Psoas muscle (tissue), 8 donors: ENCODE data around the gene NBL1. TPM values are rescaled to one million over a fixed set of nuclear protein-coding genes. Genes with fewer than 3 reads are reported as not detected.

Experiments used
- ATAC-seq, 4 donors: fragments of 200-7000 bp; cut with Tn5 transposase; one replicate each; pipeline ENCODE4 v1.9.1; 2020; ENCODE audit warnings: moderate library complexity in 3 of 4, mild to moderate bottlenecking in 2 of 4
- DNase-seq, 2 donors: peaks; one replicate each; pipeline ENCODE4 v3.0.0-alpha.2; 2020
- H3K27ac ChIP-seq: fragments of 200-600 bp; one replicate; pipeline ENCODE4 v1.8.0; 2022
- H3K27me3 ChIP-seq, 3 donors: fragments of 200-600 bp in 1 of 3; one replicate each; pipeline versions ENCODE4 v1.6.1 to v1.8.0; 2013 to 2022; ENCODE audit warnings: low read length in 2 of 3, mild to moderate bottlenecking in 2 of 3, moderate library complexity in 1 of 3; ENCODE audit not compliant: insufficient read depth in 3 of 3
- H3K36me3 ChIP-seq, 2 donors: fragments of 200-600 bp in 1 of 2; one replicate each; pipeline versions ENCODE4 v1.6.1 to v1.8.0; 2013 to 2022; ENCODE audit warnings: low read depth in 1 of 2, mild to moderate bottlenecking in 1 of 2, moderate library complexity in 1 of 2; ENCODE audit not compliant: insufficient read depth in 1 of 2
- H3K4me1 ChIP-seq: fragments of 200-600 bp; one replicate; pipeline ENCODE4 v1.8.0; 2022
- H3K4me3 ChIP-seq: fragments of 200-600 bp; one replicate; pipeline ENCODE4 v1.8.0; 2022; ENCODE audit warnings: mild to moderate bottlenecking
- H3K9me3 ChIP-seq: fragments of 200-600 bp; one replicate; pipeline ENCODE4 v1.8.0; 2022
- WGBS, 3 donors: extraction: QIAGEN DNeasy Blood & Tissue Kit; methylation state at CpG; one replicate each; pipeline versions ENCODE4 v1.1.6 to v1.1.7; 2013; 5-methylcytosine and 5-hydroxymethylcytosine counted together
- intact Hi-C, 2 donors: fragments of 100-400 bp; cut with DNase I; formaldehyde crosslinking; loops; one replicate each; pipeline versions ENCODE4 v1.11.0 to v1.14.2; 2022
- polyA plus RNA-seq, 3 donors: library from polyadenylated mRNA; stranded (reverse); fragments of 200-250 nt; gene quantifications; one replicate each; pipeline ENCODE4 v1.2.3, GENCODE V29; 2013
- total RNA-seq, 4 donors: library from RNA; stranded (reverse); fragmentation: NEBNext Ultra II Directional in 2 of 4; extraction: Animal tissue kit (Norgen Biotek cat#: 25700) in 2 of 4; gene quantifications; one replicate each; pipeline versions ENCODE4 v1.2.1 to v1.2.4, GENCODE V29; 2021 to 2023
- TF ChIP-seq, protein P1 (sequence below): fragments of 200-600 bp; IDR thresholded peaks from one replicate; pipeline ENCODE4 v1.8.0; 2022; ENCODE audit warnings: antibody characterized with exemption
- donor health status: healthy with polysubstance abuse.
- donor health status: DM: no; HTN: no; CAD: no; lungs with moderate emphysema.
- donor health status: Bipolar disorder and iron deficiency.
- donor health status: healthy.
- donor health status: DM: yes; HTN: yes; CAD: no.
- donor health status: DM: no; HTN: no; CAD: no.
- donor health status: DM: no; HTN: no; CAD: no.
- donor health status: DM: yes; HTN: yes; CAD: no.

NBL1 gene
- total and polyA plus RNA-seq, 7 donors = 11.8 to 22.8 (median 13.0) TPM

DNA sequence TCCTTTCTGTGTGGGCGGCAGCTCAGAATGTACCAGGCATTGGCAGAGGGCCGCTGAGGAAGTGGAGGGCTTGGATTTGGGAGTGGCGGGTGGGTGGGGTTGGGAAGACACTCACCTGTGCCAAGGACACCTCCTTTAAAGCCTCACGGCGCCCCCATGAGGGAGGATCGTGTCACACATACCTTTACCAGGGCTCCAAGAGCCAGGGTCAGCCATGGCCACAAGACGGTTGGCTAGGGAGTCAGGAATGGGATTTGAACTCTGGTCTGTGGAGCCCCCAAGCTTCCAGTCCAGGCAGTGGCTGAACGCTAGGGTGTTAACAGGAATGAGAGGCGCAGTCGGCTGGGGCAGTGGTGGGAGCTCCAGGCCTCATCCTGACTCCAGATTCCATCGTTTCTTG is 4.6 kb downstream of the NBL1 start:
- WGBS, 3 donors = 34 to 58% (median 54%) methylated on average over 11 of the region's 11 CpGs
- H3K4me3 ChIP-seq = no peak overlapping the region
- TF ChIP-seq, protein P1, sequence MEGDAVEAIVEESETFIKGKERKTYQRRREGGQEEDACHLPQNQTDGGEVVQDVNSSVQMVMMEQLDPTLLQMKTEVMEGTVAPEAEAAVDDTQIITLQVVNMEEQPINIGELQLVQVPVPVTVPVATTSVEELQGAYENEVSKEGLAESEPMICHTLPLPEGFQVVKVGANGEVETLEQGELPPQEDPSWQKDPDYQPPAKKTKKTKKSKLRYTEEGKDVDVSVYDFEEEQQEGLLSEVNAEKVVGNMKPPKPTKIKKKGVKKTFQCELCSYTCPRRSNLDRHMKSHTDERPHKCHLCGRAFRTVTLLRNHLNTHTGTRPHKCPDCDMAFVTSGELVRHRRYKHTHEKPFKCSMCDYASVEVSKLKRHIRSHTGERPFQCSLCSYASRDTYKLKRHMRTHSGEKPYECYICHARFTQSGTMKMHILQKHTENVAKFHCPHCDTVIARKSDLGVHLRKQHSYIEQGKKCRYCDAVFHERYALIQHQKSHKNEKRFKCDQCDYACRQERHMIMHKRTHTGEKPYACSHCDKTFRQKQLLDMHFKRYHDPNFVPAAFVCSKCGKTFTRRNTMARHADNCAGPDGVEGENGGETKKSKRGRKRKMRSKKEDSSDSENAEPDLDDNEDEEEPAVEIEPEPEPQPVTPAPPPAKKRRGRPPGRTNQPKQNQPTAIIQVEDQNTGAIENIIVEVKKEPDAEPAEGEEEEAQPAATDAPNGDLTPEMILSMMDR = no peak
- H3K27me3 ChIP-seq = peaks cover 0 to 8% (median 5%) of the 10 kb centered on the region in 3 donors
- intact Hi-C loops = loop anchor here in 1 of 2 donors (2.0 kb wide), 1 partner anchor 256 kb away; no protein-coding TSS in a partner anchor
- H3K4me1 ChIP-seq = peaks cover 14% of the 10 kb centered on the region
- H3K9me3 ChIP-seq = no peaks in the 10 kb centered on the region
- DNase-seq (peak in 1 of 2 donors; percentile 31), ATAC-seq (no peak)
- H3K36me3 ChIP-seq = no peaks in the 10 kb centered on the region
- peak overlapping the region; percentile 23 for H3K27ac ChIP-seq

DNA sequence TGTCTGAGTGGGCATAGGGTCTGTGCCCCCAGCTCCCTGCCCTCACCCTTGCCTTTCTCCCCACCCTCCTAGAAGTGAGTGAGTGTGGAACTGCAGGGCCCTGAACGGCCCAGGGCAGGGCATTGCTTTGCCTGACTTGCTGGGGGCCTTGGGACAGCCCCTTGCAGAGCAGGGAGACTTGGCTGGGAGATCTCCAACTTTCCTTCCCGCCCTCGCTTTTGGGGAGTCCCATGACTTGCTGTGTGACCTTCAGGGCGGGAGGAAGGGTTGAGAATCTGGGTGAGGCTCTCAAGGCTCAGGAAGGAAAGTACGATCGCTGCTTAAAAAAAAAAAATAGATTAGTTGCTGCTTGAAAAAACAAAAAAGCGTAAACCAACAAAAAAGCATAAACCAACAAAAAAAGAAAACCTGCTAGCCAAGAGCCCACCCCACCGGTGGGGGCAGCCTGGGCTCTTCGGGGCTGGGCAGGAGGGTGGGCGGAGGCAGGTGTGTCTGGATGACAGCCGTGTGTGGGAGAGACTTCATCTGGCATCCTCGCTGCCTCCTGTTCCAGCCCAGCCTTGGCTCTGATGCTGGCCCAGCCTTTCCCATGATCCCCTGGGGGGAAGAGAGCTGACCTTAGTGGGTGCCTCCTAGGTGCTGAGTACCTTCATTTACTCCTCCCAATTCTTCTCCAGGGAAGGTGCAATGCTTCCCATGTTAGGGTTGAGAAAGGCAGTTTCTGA is 6.5 kb downstream of the NBL1 start:
- DNase-seq (no peak), ATAC-seq (peak in 1 of 4 donors; percentile 18)
- peak overlapping the region; percentile 18 for H3K4me3 ChIP-seq
- intact Hi-C loops = loop anchor here (1.0 to 10.0 kb wide), 4 partner anchors 165 to 396 kb away; partner anchors contain the start of genes CAPZB (in 1 of the 2), EMC1 (in 1 of the 2) and MRTO4 (in 1 of the 2)
- H3K4me1 ChIP-seq = peaks cover 13% of the 10 kb centered on the region
- no peaks in the 10 kb centered on the region for H3K9me3 ChIP-seq
- 38 to 44% (median 44%) methylated on average over 12 of the region's 12 CpGs for WGBS, 3 donors
- H3K27ac ChIP-seq = peak overlapping the region; percentile 53
- H3K27me3 ChIP-seq = no peaks in the 10 kb centered on the region
- TF ChIP-seq, protein P1 = no peak
- H3K36me3 ChIP-seq = no peaks in the 10 kb centered on the region

DNA sequence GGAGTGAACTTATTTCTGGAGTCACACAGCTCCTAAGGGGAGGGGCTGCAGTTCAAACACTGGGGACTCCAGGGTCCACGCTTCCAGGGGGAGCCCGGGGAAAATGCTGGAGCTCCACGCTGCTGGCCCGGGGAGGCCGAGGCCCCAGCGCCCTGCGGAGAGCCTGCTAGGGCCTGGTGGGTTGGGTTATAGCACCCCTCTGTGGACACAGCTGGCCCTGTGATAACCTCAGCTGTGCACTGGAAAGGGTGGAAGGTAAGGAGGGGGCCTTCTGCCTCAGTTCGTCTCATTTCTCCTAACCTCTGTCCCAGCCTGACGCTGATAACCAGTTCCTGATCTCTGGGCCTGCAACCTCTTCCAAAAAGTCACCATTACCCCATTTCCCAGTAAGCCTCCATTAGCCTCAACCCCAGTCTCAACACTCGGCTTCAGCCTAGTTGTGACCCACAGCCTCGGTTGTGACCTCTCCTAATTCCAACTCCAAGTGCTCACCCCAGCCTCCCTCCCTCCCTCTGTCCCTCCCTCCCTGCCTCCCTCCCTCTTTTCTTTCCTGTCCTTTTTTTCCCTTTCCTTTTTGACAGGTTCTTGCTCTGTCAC is 7.1 kb downstream of the NBL1 start:
- H3K27ac ChIP-seq = peak overlapping the region; percentile 53
- peaks cover 13% of the 10 kb centered on the region for H3K4me1 ChIP-seq
- no peaks in the 10 kb centered on the region for H3K9me3 ChIP-seq
- ATAC-seq (peak; percentile 81 to 89 (median 86)), DNase-seq (peak; percentile 61 to 79)
- H3K4me3 ChIP-seq = peak overlapping the region; percentile 18
- H3K27me3 ChIP-seq = no peaks in the 10 kb centered on the region
- TF ChIP-seq, protein P1 = peak; percentile 73
- 17 to 22% (median 18%) methylated on average over 11 of the region's 11 CpGs for WGBS, 3 donors
- intact Hi-C loops = loop anchor here (1.0 to 10.0 kb wide), 4 partner anchors 166 to 396 kb away; partner anchors contain the start of genes CAPZB (in 1 of the 2), EMC1 (in 1 of the 2) and MRTO4 (in 1 of the 2)
- no peaks in the 10 kb centered on the region for H3K36me3 ChIP-seq

DNA sequence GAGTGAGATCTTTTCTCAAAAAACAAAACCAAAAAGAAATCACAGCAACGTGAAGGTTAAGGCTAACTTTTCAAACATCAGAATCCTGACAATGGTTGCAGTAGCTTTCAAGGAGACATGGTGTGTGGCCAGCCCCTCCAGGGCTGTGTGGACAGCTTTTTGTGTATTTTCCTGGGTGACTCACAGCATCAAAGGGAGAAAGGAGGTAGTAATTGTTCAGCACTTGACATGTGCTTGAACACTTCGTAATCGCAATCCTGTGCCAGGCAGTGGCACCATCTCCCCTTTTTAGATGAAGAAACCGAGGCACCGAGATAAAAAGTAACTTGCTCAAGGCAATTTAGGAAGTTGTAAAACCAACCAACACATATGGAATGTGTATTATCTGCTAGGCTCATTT is 10.3 kb downstream of the NBL1 start:
- TF ChIP-seq, protein P1 = no peak
- intact Hi-C loops = loop anchor here in 1 of 2 donors (10.0 kb wide), 2 partner anchors 270 to 400 kb away; partner anchors contain the start of genes EMC1 and MRTO4
- ATAC-seq (no peak), DNase-seq (no peak)
- WGBS, 3 donors = 84 to 93% (median 90%) methylated on average over 5 of the region's 5 CpGs
- H3K9me3 ChIP-seq = no peaks in the 10 kb centered on the region
- no peaks in the 10 kb centered on the region for H3K36me3 ChIP-seq
- no peak overlapping the region for H3K27ac ChIP-seq
- H3K4me3 ChIP-seq = no peak overlapping the region
- H3K4me1 ChIP-seq = peaks cover 13% of the 10 kb centered on the region
- no peaks in the 10 kb centered on the region for H3K27me3 ChIP-seq
